Osteoblast (primary cell): ENCODE measurements around the gene XYLT1. TPM values are rescaled to one million over a fixed set of nuclear protein-coding genes. Genes with fewer than 3 reads are reported as not detected.

ENCODE experiments used
- DNase-seq: peaks from one replicate; pipeline ENCODE4 v3.0.0; 2011; ENCODE audit warnings: low spot score, mixed read lengths; ENCODE audit not compliant: insufficient read length; ENCODE audit errors: missing footprints
- H2AFZ ChIP-seq: 2 replicates; pipeline ENCODE4 v1.6.0; 2011; ENCODE audit warnings: mild to moderate bottlenecking, low read length
- H3K27ac ChIP-seq: 2 replicates; pipeline ENCODE4 v1.5.1; 2011; ENCODE audit warnings: mild to moderate bottlenecking, low read depth, low read length, moderate library complexity
- H3K27me3 ChIP-seq: 2 replicates; pipeline ENCODE4 v1.6.0; 2012; ENCODE audit warnings: mild to moderate bottlenecking, control low read depth, inconsistent platforms, low read length, moderate library complexity; ENCODE audit not compliant: insufficient read depth
- H3K36me3 ChIP-seq: 2 replicates; pipeline ENCODE4 v1.5.1; 2011; ENCODE audit warnings: mild to moderate bottlenecking, low read length, control low read depth, moderate library complexity; ENCODE audit not compliant: insufficient read depth
- H3K4me1 ChIP-seq: 2 replicates; pipeline ENCODE4 v1.5.1; 2011; ENCODE audit warnings: mild to moderate bottlenecking, low read length, control low read depth, moderate library complexity; ENCODE audit not compliant: insufficient read depth
- H3K4me2 ChIP-seq: 2 replicates; pipeline ENCODE4 v1.6.0; 2011; ENCODE audit warnings: mild to moderate bottlenecking, low read length; ENCODE audit not compliant: insufficient read depth
- H3K4me3 ChIP-seq: fragments of 200-600 bp; sonication (generic); 3 replicates; pipeline ENCODE4 v1.5.1; 2012; ENCODE audit warnings: mild to moderate bottlenecking, low read length, inconsistent platforms; ENCODE audit not compliant: insufficient read depth
- H3K79me2 ChIP-seq: 2 replicates; pipeline ENCODE4 v1.6.0; 2012; ENCODE audit warnings: mild to moderate bottlenecking, low read length, control low read depth, inconsistent platforms; ENCODE audit not compliant: insufficient read depth
- H3K9me3 ChIP-seq: 2 replicates; pipeline ENCODE4 v1.5.1; 2011; ENCODE audit warnings: low read depth, low read length, control low read depth
- H4K20me1 ChIP-seq: 2 replicates; pipeline ENCODE4 v1.6.0; 2012; ENCODE audit warnings: mild to moderate bottlenecking, low read length, control low read depth; ENCODE audit not compliant: insufficient read depth
- total RNA-seq: library from RNA; depleted of rRNA; stranded (reverse); fragments of >200 nt; gene quantifications from 2 replicates; pipeline ENCODE4 v1.2.3, GENCODE V29; 2012
- TF ChIP-seq, protein P1 (sequence below): IDR thresholded peaks from 2 replicates; pipeline ENCODE4 v1.5.1; 2011; ENCODE audit warnings: mild to moderate bottlenecking, low read depth, low read length, moderate library complexity; ENCODE audit errors: extremely low read depth

XYLT1 gene
- total RNA-seq, 1 donor = 43.4 TPM

DNA sequence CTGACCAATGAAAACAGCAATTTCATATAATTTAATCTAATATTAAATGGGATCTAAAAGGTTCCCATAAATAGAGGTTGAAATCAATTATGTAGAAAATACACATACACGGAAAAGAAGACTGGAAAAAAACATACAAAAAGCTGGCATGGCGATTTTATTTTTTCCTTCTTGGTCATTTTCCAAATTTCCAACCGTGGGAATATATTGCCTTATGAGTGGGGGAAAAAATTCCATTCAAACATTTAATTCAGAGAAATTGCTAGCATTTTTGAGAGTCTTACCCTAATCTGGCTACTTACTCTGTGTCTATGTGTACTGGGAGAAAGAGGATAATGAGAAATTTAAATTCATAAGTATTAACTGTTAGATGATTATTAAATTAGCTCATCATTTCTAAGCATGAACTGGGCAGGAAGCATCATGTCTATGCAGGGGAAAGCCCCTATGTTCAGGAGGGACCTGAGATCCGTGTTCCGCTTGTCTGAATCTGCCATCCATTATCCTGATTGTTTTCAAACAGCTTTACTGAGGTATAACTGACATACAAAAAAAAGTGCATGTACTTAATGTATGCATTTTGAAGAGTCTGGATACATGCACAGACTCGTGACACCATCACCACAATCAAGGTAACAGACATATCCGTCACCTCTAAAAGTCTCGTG, 145.2 kb downstream of the XYLT1 start:
- H3K4me2 ChIP-seq = no peak overlapping the region
- no peaks in the 10 kb centered on the region for H3K4me1 ChIP-seq
- H4K20me1 ChIP-seq = peaks cover 25% of the 10 kb centered on the region
- no peak overlapping the region for H3K4me3 ChIP-seq
- no peaks in the 10 kb centered on the region for H3K9me3 ChIP-seq
- DNase-seq = no peak
- H3K27me3 ChIP-seq = no peaks in the 10 kb centered on the region
- H3K36me3 ChIP-seq = no peaks in the 10 kb centered on the region
- TF ChIP-seq, protein P1, sequence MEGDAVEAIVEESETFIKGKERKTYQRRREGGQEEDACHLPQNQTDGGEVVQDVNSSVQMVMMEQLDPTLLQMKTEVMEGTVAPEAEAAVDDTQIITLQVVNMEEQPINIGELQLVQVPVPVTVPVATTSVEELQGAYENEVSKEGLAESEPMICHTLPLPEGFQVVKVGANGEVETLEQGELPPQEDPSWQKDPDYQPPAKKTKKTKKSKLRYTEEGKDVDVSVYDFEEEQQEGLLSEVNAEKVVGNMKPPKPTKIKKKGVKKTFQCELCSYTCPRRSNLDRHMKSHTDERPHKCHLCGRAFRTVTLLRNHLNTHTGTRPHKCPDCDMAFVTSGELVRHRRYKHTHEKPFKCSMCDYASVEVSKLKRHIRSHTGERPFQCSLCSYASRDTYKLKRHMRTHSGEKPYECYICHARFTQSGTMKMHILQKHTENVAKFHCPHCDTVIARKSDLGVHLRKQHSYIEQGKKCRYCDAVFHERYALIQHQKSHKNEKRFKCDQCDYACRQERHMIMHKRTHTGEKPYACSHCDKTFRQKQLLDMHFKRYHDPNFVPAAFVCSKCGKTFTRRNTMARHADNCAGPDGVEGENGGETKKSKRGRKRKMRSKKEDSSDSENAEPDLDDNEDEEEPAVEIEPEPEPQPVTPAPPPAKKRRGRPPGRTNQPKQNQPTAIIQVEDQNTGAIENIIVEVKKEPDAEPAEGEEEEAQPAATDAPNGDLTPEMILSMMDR = no peak
- H2AFZ ChIP-seq = no peak overlapping the region
- H3K27ac ChIP-seq = no peak overlapping the region
- peaks cover 14% of the 10 kb centered on the region for H3K79me2 ChIP-seq

- no peaks in the 10 kb centered on the region for H3K9me3 ChIP-seq
- no peaks in the 10 kb centered on the region for H3K36me3 ChIP-seq
- H3K4me2 ChIP-seq = no peak overlapping the region
- H3K4me1 ChIP-seq = no peaks in the 10 kb centered on the region
- no peak for DNase-seq
- TF ChIP-seq, protein P1 = no peak
- H3K4me3 ChIP-seq = no peak overlapping the region
- H2AFZ ChIP-seq = no peak overlapping the region
- H4K20me1 ChIP-seq = peaks cover 32% of the 10 kb centered on the region
- H3K79me2 ChIP-seq = peaks cover 18% of the 10 kb centered on the region
- no peak overlapping the region for H3K27ac ChIP-seq
- H3K27me3 ChIP-seq = no peaks in the 10 kb centered on the region
These were observed 146.3 kb downstream of the XYLT1 start for GRCh38 chr16:17324451-17324850.

DNA sequence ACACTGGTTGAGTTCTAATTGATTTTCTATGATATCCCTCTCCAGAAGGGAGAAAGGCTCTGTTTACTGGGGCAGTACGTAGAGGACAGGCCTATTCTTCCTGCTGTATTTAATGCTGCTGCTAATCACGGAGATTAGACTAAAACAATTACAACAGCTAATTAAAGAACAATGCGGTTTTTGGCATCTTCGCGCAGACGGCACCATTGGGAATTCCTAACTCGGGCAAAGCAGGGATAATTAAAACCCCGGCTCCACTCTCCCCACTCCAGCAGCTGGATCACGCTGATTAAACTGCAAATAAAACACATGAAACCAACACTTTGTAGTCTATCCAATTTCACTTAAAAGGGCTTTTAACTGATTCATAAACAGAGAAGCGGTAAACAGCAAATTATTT, 147.6 kb downstream of the XYLT1 start:
- Histone ChIP-seq H3K79me2 (peaks cover 14% of the 10 kb centered on the region), H2AFZ (no peak overlapping the region), H3K36me3 (no peaks in the 10 kb centered on the region), H4K20me1 (peaks cover 34% of the 10 kb centered on the region), H3K27me3 (no peaks in the 10 kb centered on the region), H3K4me1 (peaks cover 11% of the 10 kb centered on the region), H3K9me3 (no peaks in the 10 kb centered on the region), H3K4me2 (no peak overlapping the region), H3K4me3 (no peak overlapping the region), H3K27ac (no peak overlapping the region)
- TF ChIP-seq, protein P1 = no peak
- DNase-seq = no peak

GRCh38 chr16:17321824-17322223, 148.9 kb downstream of the XYLT1 start:
- H3K4me1 ChIP-seq = peaks cover 14% of the 10 kb centered on the region
- H3K4me2 ChIP-seq = no peak overlapping the region
- no peak overlapping the region for H3K4me3 ChIP-seq
- no peak for DNase-seq
- no peak overlapping the region for H2AFZ ChIP-seq
- H3K9me3 ChIP-seq = no peaks in the 10 kb centered on the region
- peaks cover 33% of the 10 kb centered on the region for H4K20me1 ChIP-seq
- TF ChIP-seq, protein P1 = no peak
- H3K36me3 ChIP-seq = no peaks in the 10 kb centered on the region
- H3K79me2 ChIP-seq = peaks cover 11% of the 10 kb centered on the region
- no peak overlapping the region for H3K27ac ChIP-seq
- no peaks in the 10 kb centered on the region for H3K27me3 ChIP-seq
